Measurements from ENCODE around the gene UVRAG. TPM values are rescaled to one million over a fixed set of nuclear protein-coding genes. Genes with fewer than 3 reads are reported as not detected.
"Not testable (repeated sequence)": the region's sequence is repeated elsewhere in the genome, so short reads cannot be mapped to it uniquely, and the experiment has no call there.

UVRAG gene
- total RNA-seq, 1 donor from 2014 or later, result 24.3 TPM

GRCh38 chr11:75950141-75950540 is 135.1 kb downstream of the UVRAG start:
- no peak for DNase-seq (ENCODE audit: low spot score)

GRCh38 chr11:75954039-75954438 is 139.0 kb downstream of the UVRAG start:
- no peak for DNase-seq (ENCODE audit: low spot score)

GRCh38 chr11:75955443-75955842 is 140.4 kb downstream of the UVRAG start:
- no peak for DNase-seq (ENCODE audit: low spot score)

- no peak for DNase-seq (ENCODE audit: low spot score)
Observed at GRCh38 chr11:75959540-75959939, 144.5 kb downstream of the UVRAG start.

GRCh38 chr11:75964071-75964470 is 149.1 kb downstream of the UVRAG start:
- DNase-seq (ENCODE audit: low spot score), result no peak

GRCh38 chr11:75966537-75967287 is 151.7 kb downstream of the UVRAG start:
- DNase-seq (ENCODE audit: low spot score), result no peak

- no peak for DNase-seq (ENCODE audit: low spot score)
Observed at GRCh38 chr11:75968021-75968625, 153.1 kb downstream of the UVRAG start.

GRCh38 chr11:75969626-75970308 is 154.8 kb downstream of the UVRAG start:
- DNase-seq (ENCODE audit: low spot score), result no peak

GRCh38 chr11:75973710-75974109 is 158.7 kb downstream of the UVRAG start:
- DNase-seq (ENCODE audit: low spot score), result not testable (repeated sequence)

GRCh38 chr11:75979075-75979474 is 164.1 kb downstream of the UVRAG start:
- not testable (repeated sequence) for DNase-seq (ENCODE audit: low spot score)

GRCh38 chr11:75979479-75980027 is 164.5 kb downstream of the UVRAG start:
- not testable (repeated sequence) for DNase-seq (ENCODE audit: low spot score)

GRCh38 chr11:75980031-75980430 is 165.0 kb downstream of the UVRAG start:
- no peak for DNase-seq (ENCODE audit: low spot score)

GRCh38 chr11:75981546-75981945 is 166.5 kb downstream of the UVRAG start:
- DNase-seq (ENCODE audit: low spot score), result no peak

- no peak for DNase-seq (ENCODE audit: low spot score)
Observed at GRCh38 chr11:75982309-75982708, 167.3 kb downstream of the UVRAG start.

GRCh38 chr11:75986966-75987365 is 172.0 kb downstream of the UVRAG start:
- no peak for DNase-seq (ENCODE audit: low spot score)

- no peak for DNase-seq (ENCODE audit: low spot score)
Observed at GRCh38 chr11:75993126-75993525, 178.1 kb downstream of the UVRAG start.

- DNase-seq (ENCODE audit: low spot score), result no peak
Observed at GRCh38 chr11:75994616-75995015, 179.6 kb downstream of the UVRAG start.

GRCh38 chr11:75996523-75997442 is 181.8 kb downstream of the UVRAG start:
- DNase-seq (ENCODE audit: low spot score), result no peak

- DNase-seq (ENCODE audit: low spot score), result no peak
Observed at GRCh38 chr11:76004400-76004799, 189.4 kb downstream of the UVRAG start.

GRCh38 chr11:76005756-76006155 is 190.7 kb downstream of the UVRAG start:
- DNase-seq (ENCODE audit: low spot score), result no peak

GRCh38 chr11:76007166-76007565 is 192.2 kb downstream of the UVRAG start:
- no peak for DNase-seq (ENCODE audit: low spot score)
